Suppressor macrophage treated with lipopolysaccharide for 1 hour (primary cell): Measurements from ENCODE around the gene HSDL2.
A peak's percentile ranks its signal among the peaks of the same experiment; 100 is the strongest.

ENCODE experiments used
- DNase-seq, 3 donors: peaks; one replicate each; pipeline ENCODE4 v3.0.0-alpha.2; 2020 to 2022

Gene HSDL2

DNA sequence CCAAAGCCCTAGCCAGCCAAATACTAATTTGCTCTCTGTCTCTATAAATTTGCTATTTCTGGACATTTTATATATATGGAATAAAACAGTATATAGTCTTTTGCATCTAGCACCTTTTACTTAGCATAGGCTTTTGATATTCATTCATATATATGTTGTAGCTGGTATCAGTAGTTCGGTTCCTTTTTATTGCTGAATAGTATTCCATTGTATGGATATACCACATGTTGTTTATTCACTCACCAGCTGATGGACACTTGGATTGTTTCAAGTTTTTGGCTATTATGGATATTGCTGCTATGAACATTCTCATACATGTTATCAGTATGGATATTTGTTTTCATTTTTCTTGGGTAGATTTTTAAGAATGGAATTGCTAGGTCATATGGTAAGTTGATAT is 82.9 kb downstream of the HSDL2 start:
- no peak for DNase-seq

- no peak for DNase-seq
Observed at GRCh38 chr9:112465352-112465751, 85.4 kb downstream of the HSDL2 start.

DNA sequence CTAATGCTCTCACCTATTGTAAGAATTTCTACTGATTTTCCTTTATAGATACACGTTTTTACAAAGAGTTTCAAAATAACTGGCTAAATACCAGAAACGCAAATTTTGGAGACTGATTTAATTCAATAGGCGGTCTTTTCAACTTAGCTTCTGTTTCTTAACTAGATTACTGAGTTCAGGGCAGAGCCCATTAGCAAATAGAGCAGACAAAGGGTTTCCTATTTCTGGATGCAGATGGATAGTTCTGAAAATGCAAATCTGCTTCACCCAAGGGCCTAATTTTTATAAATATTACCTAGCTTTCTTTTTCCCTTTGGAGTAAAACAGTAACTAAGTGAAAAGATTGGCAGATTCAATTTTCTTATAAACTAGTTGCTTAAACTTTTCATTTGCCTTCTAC is 93.1 kb downstream of the HSDL2 start:
- DNase-seq: no peak

DNA sequence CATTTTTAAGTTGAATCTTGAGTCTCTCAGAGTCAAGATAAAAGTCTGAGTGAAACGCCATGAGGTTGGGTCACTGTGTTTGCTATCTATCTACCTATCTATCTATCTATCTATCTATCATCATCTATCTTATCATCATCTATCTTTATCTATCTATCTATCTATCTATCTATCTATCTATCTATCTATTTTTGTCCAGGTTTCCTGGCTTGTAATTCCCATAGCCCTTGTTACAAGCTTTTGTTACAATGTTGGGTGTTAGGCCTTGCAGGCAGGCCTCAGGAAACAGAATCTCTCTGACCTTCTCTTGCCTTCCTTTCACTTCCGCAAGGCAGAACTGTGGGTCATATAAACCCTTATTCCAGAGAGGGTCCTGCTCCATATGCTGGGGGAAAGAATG is 94.1 kb downstream of the HSDL2 start:
- no peak for DNase-seq

DNA sequence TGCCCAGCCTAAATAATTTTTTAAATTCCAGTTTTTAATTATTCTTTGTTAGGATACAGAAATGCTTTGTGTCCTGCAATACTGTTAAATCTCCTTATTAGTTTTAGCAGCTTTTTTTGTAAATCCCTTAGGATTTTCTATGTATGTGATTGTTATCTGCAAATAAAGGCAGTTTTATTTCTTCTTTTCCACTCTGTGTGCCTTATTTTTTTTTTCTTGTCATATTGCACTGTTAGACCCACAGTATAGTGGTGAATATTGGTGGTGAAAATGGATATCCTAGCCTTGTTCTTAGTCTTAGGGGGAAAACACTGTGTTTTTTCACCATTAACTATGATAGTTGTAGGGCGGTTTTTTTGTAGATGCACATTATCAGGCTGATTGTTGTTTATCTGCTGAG is 95.4 kb downstream of the HSDL2 start:
- DNase-seq: no peak

GRCh38 chr9:112477330-112477729 is 97.4 kb downstream of the HSDL2 start:
- DNase-seq: no peak

- DNase-seq: no peak
Observed at GRCh38 chr9:112479221-112479620, 99.3 kb downstream of the HSDL2 start.

DNA sequence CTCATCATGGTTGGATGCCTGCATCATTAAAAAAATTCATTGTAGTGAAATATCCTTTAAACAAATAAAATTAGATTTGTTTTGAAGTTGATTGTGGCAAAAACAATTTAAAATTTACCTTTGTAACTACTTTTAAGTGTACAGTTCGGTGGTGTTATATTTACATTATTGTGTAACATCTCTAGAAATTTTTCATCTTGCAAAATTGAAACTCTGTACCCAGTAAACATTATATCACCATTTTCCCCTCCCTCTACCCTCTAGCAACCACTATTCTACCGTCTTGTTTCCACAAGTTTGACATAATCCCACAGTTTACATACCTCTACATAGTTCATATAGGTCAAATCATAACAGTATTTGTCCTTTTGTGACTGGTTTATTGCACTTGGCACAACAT is 104.7 kb downstream of the HSDL2 start:
- no peak for DNase-seq

- DNase-seq: no peak
Observed at GRCh38 chr9:112485574-112485973, 105.7 kb downstream of the HSDL2 start.

DNA sequence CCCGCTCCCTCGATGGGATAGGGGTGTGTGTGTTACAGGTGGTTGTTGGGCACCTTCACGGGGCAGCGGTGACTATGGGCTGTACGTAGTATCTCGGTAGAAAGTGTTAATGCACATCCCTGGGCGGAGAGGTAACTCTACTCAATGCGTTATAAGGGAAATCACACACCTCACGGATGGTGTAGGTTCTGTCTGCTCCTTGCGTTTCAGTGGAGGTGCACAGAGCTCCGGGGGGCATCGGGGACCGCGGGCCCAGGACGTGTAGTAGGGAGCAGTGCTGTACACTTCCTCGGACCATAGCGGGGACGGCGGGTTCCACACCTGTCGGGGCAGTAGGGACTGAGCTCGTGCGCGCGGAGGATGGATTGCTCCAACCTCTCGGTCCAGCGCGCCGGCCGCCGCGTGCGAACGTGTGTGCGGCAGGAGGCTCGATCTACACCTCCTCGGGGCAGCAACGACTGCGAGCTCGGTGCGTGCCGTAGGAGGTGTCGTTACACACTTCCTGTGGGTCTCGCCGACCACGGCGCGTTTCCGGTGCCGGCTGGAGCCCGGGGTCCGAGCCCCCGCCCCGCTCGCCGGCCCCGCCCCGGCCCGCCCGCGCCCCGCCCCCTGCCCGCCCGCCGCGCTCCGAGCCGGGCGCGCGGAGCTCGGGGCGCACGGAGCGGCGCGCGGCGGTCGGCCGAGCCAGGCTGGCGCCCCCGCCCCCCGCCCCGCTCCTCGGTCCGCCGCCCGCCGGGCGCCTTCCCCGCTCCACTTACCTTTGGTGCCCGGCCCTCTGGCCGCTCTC is 106.5 kb downstream of the HSDL2 start, which contains the start of gene KIAA1958:
KIAA1958 (plus strand) TSS at position 607 of the 787 bp plus-strand sequence. CDS start 87,254 bp downstream, outside the sequence.
- DNase-seq: peak; percentile 51 to 82 (median 58)

- peak; percentile 36 to 69 (median 44) for DNase-seq
Observed at GRCh38 chr9:112487008-112487798, 107.3 kb downstream of the HSDL2 start.

- DNase-seq: no peak
Observed at GRCh38 chr9:112487799-112488340, 108.0 kb downstream of the HSDL2 start.

DNA sequence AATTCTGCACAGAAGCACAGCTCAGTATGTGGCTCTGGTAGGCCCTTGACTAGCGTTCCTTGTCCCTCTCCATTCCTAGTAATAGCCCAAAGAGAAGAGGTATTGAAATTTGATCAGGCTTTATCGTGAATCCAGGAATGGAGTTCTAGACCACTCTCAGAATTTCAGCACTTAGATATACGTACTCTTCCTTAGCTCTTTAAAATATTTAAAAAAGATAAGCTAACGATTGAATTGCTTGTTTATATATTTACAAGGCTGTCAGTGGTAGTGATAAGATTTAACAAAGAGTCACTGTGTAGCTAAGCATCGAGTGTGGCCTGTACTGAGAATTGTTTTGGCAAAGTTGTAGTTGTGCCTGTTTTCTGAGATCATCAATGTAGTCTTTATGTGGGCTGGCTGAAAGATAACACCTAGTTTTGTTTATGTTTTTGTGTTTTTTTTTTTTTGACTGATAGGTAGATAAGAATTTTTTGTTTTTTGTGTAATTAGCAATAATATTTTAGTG is 109.2 kb downstream of the HSDL2 start:
- DNase-seq: no peak

- DNase-seq: no peak
Observed at GRCh38 chr9:112489876-112490666, 110.2 kb downstream of the HSDL2 start.

GRCh38 chr9:112493393-112494137 is 113.7 kb downstream of the HSDL2 start:
- DNase-seq: no peak

- no peak for DNase-seq
Observed at GRCh38 chr9:112494153-112494552, 114.2 kb downstream of the HSDL2 start.

GRCh38 chr9:112495614-112496013 is 115.7 kb downstream of the HSDL2 start:
- DNase-seq: peak; percentile 18 to 65 (median 59)

DNA sequence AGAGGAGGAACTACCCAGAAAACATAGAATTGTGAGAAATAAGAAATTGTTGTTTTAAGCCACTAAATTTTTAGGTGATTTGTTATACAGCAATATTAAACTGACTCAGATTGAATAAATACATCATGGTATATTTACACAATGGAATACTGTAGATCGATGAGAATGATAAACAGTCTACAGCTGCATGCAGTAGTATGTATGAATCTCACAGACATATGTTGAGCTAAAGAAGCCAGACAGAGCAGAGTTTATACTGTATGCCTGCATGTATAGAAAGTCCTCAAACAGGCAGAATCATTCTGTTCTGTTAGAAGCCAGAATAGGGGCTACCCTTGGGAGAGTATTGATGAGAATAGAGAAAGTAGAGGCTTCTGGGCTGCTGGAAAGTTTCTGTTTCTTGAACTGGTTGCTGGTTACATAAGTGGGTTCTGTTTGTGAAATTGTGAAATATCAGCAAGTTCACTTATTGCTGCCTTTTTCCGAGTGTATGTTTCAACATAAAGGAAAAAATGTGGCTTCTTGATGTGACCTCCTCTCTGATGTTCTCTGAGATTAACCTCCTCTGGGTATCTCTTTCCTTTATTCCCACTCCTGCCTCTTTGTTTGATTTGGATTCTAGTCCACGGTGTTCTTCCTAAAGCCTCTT is 116.3 kb downstream of the HSDL2 start:
- peak; percentile 45 to 73 (median 67) for DNase-seq

DNA sequence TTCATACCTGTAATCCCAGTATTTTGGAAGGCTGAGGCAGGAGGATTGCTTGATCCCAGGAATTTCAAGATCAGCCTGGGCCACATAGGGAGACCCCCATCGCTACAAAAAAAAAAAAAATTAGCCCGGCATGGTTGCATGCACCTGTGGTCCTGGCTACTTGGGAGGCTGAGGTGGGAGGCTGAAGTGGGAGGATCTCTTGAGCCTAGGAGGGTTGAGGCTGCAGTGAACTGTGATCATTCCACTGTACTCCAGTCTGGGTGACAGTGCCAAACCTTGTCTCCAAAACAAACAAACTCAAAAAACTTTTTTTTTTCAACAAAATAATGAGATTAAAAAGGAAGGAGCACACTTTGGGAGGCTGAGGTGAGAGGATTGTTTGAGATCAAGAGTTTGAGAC is 120.9 kb downstream of the HSDL2 start:
- no peak for DNase-seq

DNA sequence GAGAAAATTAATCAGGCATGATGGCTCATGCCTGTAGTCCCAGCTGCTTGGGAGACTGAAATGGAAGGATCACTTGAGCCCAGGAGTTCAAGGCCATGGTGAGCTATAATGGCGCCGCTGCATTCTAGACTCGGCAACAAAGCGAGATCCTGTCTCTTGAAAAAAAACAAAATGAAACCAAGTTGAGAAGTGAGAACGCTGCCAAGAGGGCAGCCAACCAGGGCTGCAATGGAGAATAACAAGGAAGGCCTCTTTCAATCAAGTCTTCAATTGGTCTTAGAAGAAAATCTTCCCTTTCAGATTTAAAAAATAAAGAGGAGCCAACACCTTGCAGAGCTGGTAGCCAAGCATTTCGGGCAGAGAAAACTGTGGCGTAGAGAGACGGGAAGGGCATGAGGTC is 121.4 kb downstream of the HSDL2 start:
- DNase-seq: no peak

GRCh38 chr9:112502175-112502946 is 122.5 kb downstream of the HSDL2 start:
- DNase-seq: no peak
